NCI-H1417 treated with DMSO at 0.1 percent for 48 hours (cell line): Measurements from ENCODE around the gene PLPP6.
"Not testable (repeated sequence)": the region's sequence is repeated elsewhere in the genome, so short reads cannot be mapped to it uniquely, and the experiment has no call there.

Source experiments
- DNase-seq: peaks from one replicate; lab custom pipeline; 2025; lab: John Stamatoyannopoulos, UW

PLPP6 gene

GRCh38 chr9:4662108-4662988 lies at the start of gene PLPP6:
Gene PLPP6, plus strand, starts transcription at chr9:4662294. Its CDS starts 82 bp downstream, at chr9:4662376.
- peak; percentile 56 for DNase-seq

GRCh38 chr9:4614627-4615026 lies 47.5 kb upstream of the PLPP6 start:
- no peak for DNase-seq

GRCh38 chr9:4615251-4615650 lies 46.8 kb upstream of the PLPP6 start:
- no peak for DNase-seq

- no peak for DNase-seq
These were observed 46.3 kb upstream of the PLPP6 start for GRCh38 chr9:4615778-4616177.

GRCh38 chr9:4617752-4618151 lies 44.3 kb upstream of the PLPP6 start:
- no peak for DNase-seq

- no peak for DNase-seq
These were observed 43.4 kb upstream of the PLPP6 start for GRCh38 chr9:4618700-4619099.

GRCh38 chr9:4620057-4620765 lies 41.9 kb upstream of the PLPP6 start:
- DNase-seq, result no peak

GRCh38 chr9:4620881-4621555 lies 41.1 kb upstream of the PLPP6 start:
- DNase-seq, result no peak

GRCh38 chr9:4622016-4622415 lies 40.1 kb upstream of the PLPP6 start:
- DNase-seq, result no peak

GRCh38 chr9:4630836-4631235 lies 31.3 kb upstream of the PLPP6 start:
- DNase-seq, result no peak

GRCh38 chr9:4638968-4639367 lies 23.1 kb upstream of the PLPP6 start:
- DNase-seq, result no peak

- no peak for DNase-seq
These were observed 22.7 kb upstream of the PLPP6 start for GRCh38 chr9:4639420-4639819.

- DNase-seq, result no peak
These were observed 22.1 kb upstream of the PLPP6 start for GRCh38 chr9:4640027-4640426.

- no peak for DNase-seq
These were observed 19.7 kb upstream of the PLPP6 start for GRCh38 chr9:4642351-4642750.

- no peak for DNase-seq
These were observed 8.0 kb upstream of the PLPP6 start for GRCh38 chr9:4654084-4654483.

GRCh38 chr9:4654538-4654937 lies 7.6 kb upstream of the PLPP6 start:
- DNase-seq, result no peak

GRCh38 chr9:4656196-4656595 lies 5.9 kb upstream of the PLPP6 start:
- not testable (repeated sequence) for DNase-seq

- no peak for DNase-seq
These were observed 5.5 kb upstream of the PLPP6 start for GRCh38 chr9:4656621-4657020.

- DNase-seq, result no peak
These were observed 4.5 kb upstream of the PLPP6 start for GRCh38 chr9:4657426-4658159.

- not testable (repeated sequence) for DNase-seq
These were observed 1.4 kb upstream of the PLPP6 start for GRCh38 chr9:4660665-4661064.

GRCh38 chr9:4661165-4661564 lies 929 bp upstream of the PLPP6 start:
- DNase-seq, result no peak

- no peak for DNase-seq
These were observed 483 bp upstream of the PLPP6 start for GRCh38 chr9:4661611-4662010.
